GM21619 (cell line): ENCODE results near the gene HEG1.
"Not testable (repeated sequence)": the region's sequence is repeated elsewhere in the genome, so short reads cannot be mapped to it uniquely, and the experiment has no call there.

Source experiments
- ATAC-seq: cut with Tn5 transposase; IDR thresholded peaks from one replicate; pipeline ENCODE4 v1.9.1; 2021; ENCODE audit not compliant: unreplicated experiment

The HEG1 gene

GRCh38 chr3:125055913-125056745 lies at the start of gene HEG1:
Gene HEG1 (minus strand): TSS chr3:125055997. CDS start chr3:125055890, 107 bp downstream.
- ATAC-seq: peak; percentile 57

- no peak for ATAC-seq
These were observed 49.3 kb upstream of the HEG1 start for GRCh38 chr3:125105116-125105515.

GRCh38 chr3:125104639-125105038 lies 48.8 kb upstream of the HEG1 start:
- no peak for ATAC-seq

- no peak for ATAC-seq
These were observed 47.6 kb upstream of the HEG1 start for GRCh38 chr3:125103406-125103805.

- no peak for ATAC-seq
These were observed 46.7 kb upstream of the HEG1 start for GRCh38 chr3:125102470-125102869.

- ATAC-seq: no peak
These were observed 43.0 kb upstream of the HEG1 start for GRCh38 chr3:125098611-125099291.

- ATAC-seq: no peak
These were observed 34.9 kb upstream of the HEG1 start for GRCh38 chr3:125090649-125091048.

- no peak for ATAC-seq
These were observed 32.1 kb upstream of the HEG1 start for GRCh38 chr3:125087768-125088391.

GRCh38 chr3:125085166-125085565 lies 29.4 kb upstream of the HEG1 start:
- no peak for ATAC-seq

GRCh38 chr3:125083776-125084175 lies 28.0 kb upstream of the HEG1 start:
- ATAC-seq: no peak

GRCh38 chr3:125082339-125082738 lies 26.5 kb upstream of the HEG1 start:
- ATAC-seq: not testable (repeated sequence)

- ATAC-seq: no peak
These were observed 24.3 kb upstream of the HEG1 start for GRCh38 chr3:125080077-125080476.

- ATAC-seq: no peak
These were observed 23.9 kb upstream of the HEG1 start for GRCh38 chr3:125079675-125080045.

- no peak for ATAC-seq
These were observed 23.3 kb upstream of the HEG1 start for GRCh38 chr3:125078951-125079674.

GRCh38 chr3:125077864-125078263 lies 22.1 kb upstream of the HEG1 start:
- ATAC-seq: no peak

GRCh38 chr3:125076464-125076863 lies 20.7 kb upstream of the HEG1 start:
- ATAC-seq: no peak

GRCh38 chr3:125075738-125076137 lies 19.9 kb upstream of the HEG1 start:
- no peak for ATAC-seq

- ATAC-seq: no peak
These were observed 17.7 kb upstream of the HEG1 start for GRCh38 chr3:125073390-125073905.

- ATAC-seq: no peak
These were observed 17.1 kb upstream of the HEG1 start for GRCh38 chr3:125072749-125073389.

- ATAC-seq: no peak
These were observed 16.5 kb upstream of the HEG1 start for GRCh38 chr3:125072301-125072700.
